GM23338 (cell line): Measurements from ENCODE around the gene B4GALT1.

Experiments
- EZH2 ChIP-seq: fragments of 200-600 bp; sonication (generic); IDR thresholded peaks from one replicate; pipeline ENCODE4 v1.8.0; 2017; ENCODE audit warnings: antibody characterized with exemption, mild to moderate bottlenecking, low read depth; ENCODE audit not compliant: unreplicated experiment
- EZH2phosphoT487 ChIP-seq: fragments of 200-600 bp; sonication (generic); IDR thresholded peaks from one replicate; pipeline ENCODE4 v1.8.1; 2018; ENCODE audit warnings: antibody characterized with exemption; ENCODE audit not compliant: unreplicated experiment
- JUNB ChIP-seq: IDR thresholded peaks from one replicate; pipeline ENCODE4 v1.6.1; 2016; ENCODE audit warnings: antibody characterized with exemption; ENCODE audit not compliant: unreplicated experiment
- POLR2AphosphoS5 ChIP-seq: IDR thresholded peaks from 2 replicates; pipeline ENCODE4 v1.6.1; 2016; ENCODE audit warnings: antibody characterized with exemption, low read depth
- ZNF114 ChIP-seq: fragments of 250-450 bp; sonication (Bioruptor Pico); IDR thresholded peaks from 2 replicates; pipeline ENCODE4 v1.5.0; 2020; ENCODE audit warnings: mild to moderate bottlenecking, moderate library complexity
- TF ChIP-seq, protein P1 (sequence below), 2 experiments: fragments of 200-600 bp in 1 of 2; sonication (generic) in 1 of 2; conservative IDR thresholded peaks; 2 replicates each; pipeline versions ENCODE4 v1.5.1 to v1.6.1; 2016 to 2017; ENCODE audit warnings: antibody characterized with exemption in 2 of 2, low read depth in 2 of 2, mild to moderate bottlenecking in 2 of 2, moderate library complexity in 1 of 2
- TF ChIP-seq, protein P2 (sequence below): IDR thresholded peaks from one replicate; pipeline ENCODE4 v1.6.1; 2018; ENCODE audit warnings: antibody characterized with exemption; ENCODE audit not compliant: unreplicated experiment

DNA sequence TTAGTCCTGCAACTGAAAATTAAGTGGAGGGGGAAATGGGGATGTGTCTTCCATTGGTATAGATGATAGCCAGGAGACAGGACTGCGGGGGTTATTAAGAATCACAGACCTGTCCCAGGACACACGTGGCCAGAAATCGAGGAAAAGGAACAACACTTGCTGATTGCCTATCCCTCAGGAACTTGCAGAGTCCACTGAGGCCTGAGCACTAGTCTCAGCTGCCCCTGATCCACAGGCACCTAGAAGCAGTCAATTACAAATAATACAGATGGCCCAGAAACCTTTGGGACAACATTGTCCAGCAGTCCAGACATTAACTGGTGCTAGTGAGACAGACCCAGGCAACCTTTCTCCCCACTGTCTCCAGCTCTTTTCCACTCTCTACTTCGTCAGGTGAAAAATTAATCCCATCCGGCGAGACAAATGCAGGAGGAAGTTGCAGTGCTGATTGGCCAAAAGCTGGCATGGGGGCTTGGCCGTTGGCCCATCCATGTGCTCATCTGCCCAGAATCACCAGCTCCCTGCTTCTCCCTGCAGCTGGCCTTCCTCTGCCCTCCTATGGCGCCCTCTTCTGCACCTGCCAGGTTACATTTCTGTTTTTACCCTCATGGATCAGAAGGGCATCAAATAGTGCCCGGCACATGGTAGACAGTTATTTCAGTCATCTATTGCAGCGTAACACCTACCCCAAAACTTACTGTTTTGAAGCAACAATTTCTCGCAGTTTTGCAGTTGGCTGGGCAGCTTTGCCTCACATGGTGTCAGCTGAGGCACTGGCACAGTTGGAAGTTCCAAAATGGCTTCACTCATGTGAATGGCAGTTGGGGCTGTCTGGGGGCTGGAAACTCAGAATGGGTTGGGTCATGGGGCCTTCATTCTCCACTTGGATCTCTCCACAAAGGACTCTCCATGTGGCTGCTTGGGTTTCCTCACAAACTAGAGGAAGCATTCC is 3.6 kb upstream of the B4GALT1 start:
- TF ChIP-seq, protein P1, sequence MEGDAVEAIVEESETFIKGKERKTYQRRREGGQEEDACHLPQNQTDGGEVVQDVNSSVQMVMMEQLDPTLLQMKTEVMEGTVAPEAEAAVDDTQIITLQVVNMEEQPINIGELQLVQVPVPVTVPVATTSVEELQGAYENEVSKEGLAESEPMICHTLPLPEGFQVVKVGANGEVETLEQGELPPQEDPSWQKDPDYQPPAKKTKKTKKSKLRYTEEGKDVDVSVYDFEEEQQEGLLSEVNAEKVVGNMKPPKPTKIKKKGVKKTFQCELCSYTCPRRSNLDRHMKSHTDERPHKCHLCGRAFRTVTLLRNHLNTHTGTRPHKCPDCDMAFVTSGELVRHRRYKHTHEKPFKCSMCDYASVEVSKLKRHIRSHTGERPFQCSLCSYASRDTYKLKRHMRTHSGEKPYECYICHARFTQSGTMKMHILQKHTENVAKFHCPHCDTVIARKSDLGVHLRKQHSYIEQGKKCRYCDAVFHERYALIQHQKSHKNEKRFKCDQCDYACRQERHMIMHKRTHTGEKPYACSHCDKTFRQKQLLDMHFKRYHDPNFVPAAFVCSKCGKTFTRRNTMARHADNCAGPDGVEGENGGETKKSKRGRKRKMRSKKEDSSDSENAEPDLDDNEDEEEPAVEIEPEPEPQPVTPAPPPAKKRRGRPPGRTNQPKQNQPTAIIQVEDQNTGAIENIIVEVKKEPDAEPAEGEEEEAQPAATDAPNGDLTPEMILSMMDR (conservative IDR thresholded peaks at IDR 0.05; ENCODE audit: low read depth in 2 of 2), result peak; percentile 44 to 83
- TF ChIP-seq POLR2AphosphoS5 (no peak), EZH2 (no peak), EZH2phosphoT487 (no peak), JUNB (no peak), ZNF114 (no peak)
- TF ChIP-seq, protein P2, sequence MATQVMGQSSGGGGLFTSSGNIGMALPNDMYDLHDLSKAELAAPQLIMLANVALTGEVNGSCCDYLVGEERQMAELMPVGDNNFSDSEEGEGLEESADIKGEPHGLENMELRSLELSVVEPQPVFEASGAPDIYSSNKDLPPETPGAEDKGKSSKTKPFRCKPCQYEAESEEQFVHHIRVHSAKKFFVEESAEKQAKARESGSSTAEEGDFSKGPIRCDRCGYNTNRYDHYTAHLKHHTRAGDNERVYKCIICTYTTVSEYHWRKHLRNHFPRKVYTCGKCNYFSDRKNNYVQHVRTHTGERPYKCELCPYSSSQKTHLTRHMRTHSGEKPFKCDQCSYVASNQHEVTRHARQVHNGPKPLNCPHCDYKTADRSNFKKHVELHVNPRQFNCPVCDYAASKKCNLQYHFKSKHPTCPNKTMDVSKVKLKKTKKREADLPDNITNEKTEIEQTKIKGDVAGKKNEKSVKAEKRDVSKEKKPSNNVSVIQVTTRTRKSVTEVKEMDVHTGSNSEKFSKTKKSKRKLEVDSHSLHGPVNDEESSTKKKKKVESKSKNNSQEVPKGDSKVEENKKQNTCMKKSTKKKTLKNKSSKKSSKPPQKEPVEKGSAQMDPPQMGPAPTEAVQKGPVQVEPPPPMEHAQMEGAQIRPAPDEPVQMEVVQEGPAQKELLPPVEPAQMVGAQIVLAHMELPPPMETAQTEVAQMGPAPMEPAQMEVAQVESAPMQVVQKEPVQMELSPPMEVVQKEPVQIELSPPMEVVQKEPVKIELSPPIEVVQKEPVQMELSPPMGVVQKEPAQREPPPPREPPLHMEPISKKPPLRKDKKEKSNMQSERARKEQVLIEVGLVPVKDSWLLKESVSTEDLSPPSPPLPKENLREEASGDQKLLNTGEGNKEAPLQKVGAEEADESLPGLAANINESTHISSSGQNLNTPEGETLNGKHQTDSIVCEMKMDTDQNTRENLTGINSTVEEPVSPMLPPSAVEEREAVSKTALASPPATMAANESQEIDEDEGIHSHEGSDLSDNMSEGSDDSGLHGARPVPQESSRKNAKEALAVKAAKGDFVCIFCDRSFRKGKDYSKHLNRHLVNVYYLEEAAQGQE, result no peak
